Ovary (tissue), 9 donors: Measurements from ENCODE around the gene CCDC148. TPM values are rescaled to one million over a fixed set of nuclear protein-coding genes. Genes with fewer than 3 reads are reported as not detected.

Source experiments
- DNase-seq, 5 donors: peaks; one replicate each; pipeline ENCODE4 v3.0.0-alpha.2; 2019 to 2020
- H3K27ac ChIP-seq, 2 donors: fragments of 200-600 bp; one replicate each; pipeline versions ENCODE4 v1.5.1 to v1.8.0; 2019 to 2022
- H3K27me3 ChIP-seq: fragments of 200-600 bp; one replicate; pipeline ENCODE4 v1.8.0; 2022
- H3K36me3 ChIP-seq: fragments of 200-600 bp; sonication (generic); one replicate; pipeline ENCODE4 v1.5.1; 2019
- H3K4me1 ChIP-seq: one replicate; pipeline ENCODE4 v1.8.1; 2013; ENCODE audit warnings: mild to moderate bottlenecking, moderate library complexity; ENCODE audit not compliant: insufficient read depth
- H3K4me3 ChIP-seq: fragments of 200-600 bp; sonication (generic); one replicate; pipeline ENCODE4 v1.5.1; 2017
- H3K9me3 ChIP-seq, 2 donors: fragments of 200-600 bp in 1 of 2; sonication (generic) in 1 of 2; one replicate each; pipeline versions ENCODE4 v1.5.1 to v1.8.1; 2013 to 2019; ENCODE audit warnings: mild to moderate bottlenecking in 1 of 2, moderate library complexity in 1 of 2
- EP300 ChIP-seq: sonication (generic); formaldehyde crosslinking; IDR thresholded peaks from one replicate; pipeline ENCODE4 v1.6.1; 2017; ENCODE audit warnings: antibody characterized with exemption
- POLR2A ChIP-seq: fragments of 450-650 bp; IDR thresholded peaks from one replicate; pipeline ENCODE4 v1.6.1; 2017; ENCODE audit warnings: antibody characterized with exemption, mild to moderate bottlenecking, moderate library complexity
- WGBS, 3 donors: extraction: QIAGEN DNeasy Blood & Tissue Kit in 1 of 3; methylation state at CpG; one replicate each; pipeline versions ENCODE4 v1.1.5 to v1.1.7; 2013 to 2017; 5-methylcytosine and 5-hydroxymethylcytosine counted together
- intact Hi-C, 4 donors: fragments of 100-400 bp; cut with DNase I; formaldehyde crosslinking; loops; one replicate each; pipeline versions ENCODE4 v1.11.0 to v1.15.1; 2022 to 2023
- polyA plus RNA-seq, 2 donors: library from polyadenylated mRNA; stranded (reverse); fragments of 200-250 nt in 1 of 2; fragments of 350-450 nt in 1 of 2; fragmentation: Illumina TruSeq in 1 of 2; extraction: RNeasy Lipid Tissue Mini Kit (QIAGEN cat#74804) in 1 of 2; gene quantifications; one replicate each; pipeline ENCODE4 v1.2.3, GENCODE V29; 2013 to 2014
- total RNA-seq, 7 donors: library from RNA; depleted of rRNA in 2 of 7; stranded (reverse); fragments of >200 nt in 2 of 7; fragmentation: NEBNext Ultra II Directional in 3 of 7; extraction: Animal tissue kit (Norgen Biotek cat#: 25700) in 3 of 7; gene quantifications; one replicate each; pipeline versions ENCODE4 v1.1.0 to v1.2.4, GENCODE V29; 2016 to 2023
- TF ChIP-seq, protein P1 (sequence below), 3 donors: fragments of 450-650 bp in 2 of 3; fragments of 200-600 bp in 1 of 3; IDR thresholded peaks; one replicate each; pipeline versions ENCODE4 v1.5.1 to v1.8.0; 2016 to 2022; ENCODE audit warnings: antibody characterized with exemption in 3 of 3, mild to moderate bottlenecking in 1 of 3
- donor health status: DM: no; HTN: no; CAD: no; lungs with moderate emphysema.
- donor health status: DM: no; HTN: no; CAD: no.
- donor health status: Bipolar disorder and iron deficiency.
- donor health status: DM: yes; HTN: yes; CAD: no.
- donor health status: DM: no; HTN: no; CAD: no.
- donor health status: DM: yes; HTN: yes; CAD: no.

CCDC148 gene
- total and polyA plus RNA-seq, 9 donors: 0.80 to 6.6 (median 3.5) TPM

- 42 to 44% (median 43%) methylated on average over 2 of the region's 2 CpGs for WGBS, 3 donors
- Histone ChIP-seq H3K27ac (no peak overlapping the region), H3K36me3 (no peaks in the 10 kb centered on the region), H3K4me3 (no peak overlapping the region), H3K4me1 (no peaks in the 10 kb centered on the region), H3K27me3 (no peaks in the 10 kb centered on the region), H3K9me3 (no peaks in the 10 kb centered on the region)
- no peak for DNase-seq
- intact Hi-C loops: no loop called here
- no peak for TF ChIP-seq EP300
- TF ChIP-seq, protein P1, sequence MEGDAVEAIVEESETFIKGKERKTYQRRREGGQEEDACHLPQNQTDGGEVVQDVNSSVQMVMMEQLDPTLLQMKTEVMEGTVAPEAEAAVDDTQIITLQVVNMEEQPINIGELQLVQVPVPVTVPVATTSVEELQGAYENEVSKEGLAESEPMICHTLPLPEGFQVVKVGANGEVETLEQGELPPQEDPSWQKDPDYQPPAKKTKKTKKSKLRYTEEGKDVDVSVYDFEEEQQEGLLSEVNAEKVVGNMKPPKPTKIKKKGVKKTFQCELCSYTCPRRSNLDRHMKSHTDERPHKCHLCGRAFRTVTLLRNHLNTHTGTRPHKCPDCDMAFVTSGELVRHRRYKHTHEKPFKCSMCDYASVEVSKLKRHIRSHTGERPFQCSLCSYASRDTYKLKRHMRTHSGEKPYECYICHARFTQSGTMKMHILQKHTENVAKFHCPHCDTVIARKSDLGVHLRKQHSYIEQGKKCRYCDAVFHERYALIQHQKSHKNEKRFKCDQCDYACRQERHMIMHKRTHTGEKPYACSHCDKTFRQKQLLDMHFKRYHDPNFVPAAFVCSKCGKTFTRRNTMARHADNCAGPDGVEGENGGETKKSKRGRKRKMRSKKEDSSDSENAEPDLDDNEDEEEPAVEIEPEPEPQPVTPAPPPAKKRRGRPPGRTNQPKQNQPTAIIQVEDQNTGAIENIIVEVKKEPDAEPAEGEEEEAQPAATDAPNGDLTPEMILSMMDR (IDR thresholded peaks at IDR 0.05): no peak
- no peak for TF ChIP-seq POLR2A
Measured at GRCh38 chr2:158172719-158173118, 283.8 kb downstream of the CCDC148 start.

DNA sequence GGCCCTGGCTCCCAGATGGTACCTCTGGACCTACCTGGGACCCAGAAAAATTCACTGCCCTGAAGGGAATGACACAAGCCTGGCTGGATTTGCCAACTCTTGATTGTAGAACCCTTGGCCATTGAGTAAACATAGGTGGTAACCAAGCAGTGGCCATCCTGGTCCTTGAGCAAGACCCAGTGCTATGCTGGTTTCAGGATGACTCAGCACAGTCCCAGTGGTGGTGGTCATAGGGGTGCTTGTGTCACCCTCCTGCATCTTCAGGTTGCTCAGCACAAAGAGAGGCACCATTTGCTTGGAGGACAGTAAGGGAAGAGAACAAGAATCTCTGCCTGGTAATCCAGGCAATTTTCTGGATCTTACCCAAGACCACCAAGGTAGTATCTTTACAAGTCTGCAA, 302.0 kb downstream of the CCDC148 start:
- TF ChIP-seq EP300 (no peak), POLR2A (no peak)
- TF ChIP-seq, protein P1 (IDR thresholded peaks at IDR 0.05): no peak
- Histone ChIP-seq H3K27me3 (no peaks in the 10 kb centered on the region), H3K4me3 (no peak overlapping the region), H3K9me3 (no peaks in the 10 kb centered on the region), H3K27ac (no peak overlapping the region), H3K4me1 (no peaks in the 10 kb centered on the region), H3K36me3 (no peaks in the 10 kb centered on the region)
- no peak for DNase-seq
- intact Hi-C loops: no loop called here

- intact Hi-C loops: no loop called here
- no peaks in the 10 kb centered on the region for H3K27me3 ChIP-seq
- no peak for TF ChIP-seq POLR2A
- TF ChIP-seq, protein P1 (IDR thresholded peaks at IDR 0.05): no peak
- no peak for TF ChIP-seq EP300
- H3K4me3 ChIP-seq: no peak overlapping the region
- H3K27ac ChIP-seq: no peak overlapping the region
- no peaks in the 10 kb centered on the region for H3K4me1 ChIP-seq
- H3K9me3 ChIP-seq: no peaks in the 10 kb centered on the region
- WGBS, 3 donors: 81 to 92% (median 86%) methylated on average over 3 of the region's 3 CpGs
- DNase-seq: no peak
- H3K36me3 ChIP-seq: no peaks in the 10 kb centered on the region
Measured at GRCh38 chr2:158153270-158154015, 303.1 kb downstream of the CCDC148 start.

GRCh38 chr2:158144914-158145625, 311.5 kb downstream of the CCDC148 start:
- Histone ChIP-seq H3K27me3 (no peaks in the 10 kb centered on the region), H3K9me3 (no peaks in the 10 kb centered on the region), H3K4me3 (no peak overlapping the region), H3K4me1 (no peaks in the 10 kb centered on the region), H3K27ac (no peak overlapping the region), H3K36me3 (no peaks in the 10 kb centered on the region)
- intact Hi-C loops: no loop called here
- TF ChIP-seq, protein P1 (IDR thresholded peaks at IDR 0.05): no peak
- TF ChIP-seq EP300 (no peak), POLR2A (no peak)
- DNase-seq: no peak
- 95 to 96% (median 96%) methylated on average over 13 of the region's 13 CpGs for WGBS, 3 donors
